Astrocyte of the cerebellum (primary cell): Measurements from ENCODE around the gene ASTL.

Experiments
- DNase-seq: peaks from one replicate; pipeline ENCODE4 v3.0.0-alpha.2; 2011; ENCODE audit warnings: low read depth
- H3K4me3 ChIP-seq: 2 replicates; pipeline ENCODE4 v1.5.1; 2011; ENCODE audit warnings: mild to moderate bottlenecking, low read depth, low read length, moderate library complexity
- CTCF ChIP-seq: IDR thresholded peaks from 2 replicates; pipeline ENCODE4 v1.5.1; 2012; ENCODE audit warnings: low read length, low read depth, moderate library complexity, mild to moderate bottlenecking; ENCODE audit errors: missing control alignments
- in situ Hi-C: cut with HindIII; loops from 2 replicates; pipeline ENCODE4 v1.10.0; 2017; ENCODE audit warnings: low sequenced_read_pairs

The ASTL gene

GRCh38 chr2:96138179-96139145 is at the start of gene ASTL:
ASTL (minus strand) TSS chr2:96138502; CDS start chr2:96138436, 66 bp downstream.
- no peak within 1 kb of the TSS for H3K4me3 ChIP-seq
- no peak for DNase-seq
- peak; percentile 65 for TF ChIP-seq CTCF
- in situ Hi-C loops, result loop anchor here (10.0 kb wide), 1 partner anchor 126 kb away; the partner anchor contains the start of genes CIAO1 and TMEM127

- H3K4me3 ChIP-seq, result no peak overlapping the region
- in situ Hi-C loops, result no loop called here
- TF ChIP-seq CTCF, result no peak
- DNase-seq, result no peak
These were observed 48.3 kb upstream of the ASTL start for GRCh38 chr2:96186562-96186961.

GRCh38 chr2:96185516-96185915 is 47.2 kb upstream of the ASTL start:
- no peak overlapping the region for H3K4me3 ChIP-seq
- no peak for TF ChIP-seq CTCF
- in situ Hi-C loops, result no loop called here
- no peak for DNase-seq

DNA sequence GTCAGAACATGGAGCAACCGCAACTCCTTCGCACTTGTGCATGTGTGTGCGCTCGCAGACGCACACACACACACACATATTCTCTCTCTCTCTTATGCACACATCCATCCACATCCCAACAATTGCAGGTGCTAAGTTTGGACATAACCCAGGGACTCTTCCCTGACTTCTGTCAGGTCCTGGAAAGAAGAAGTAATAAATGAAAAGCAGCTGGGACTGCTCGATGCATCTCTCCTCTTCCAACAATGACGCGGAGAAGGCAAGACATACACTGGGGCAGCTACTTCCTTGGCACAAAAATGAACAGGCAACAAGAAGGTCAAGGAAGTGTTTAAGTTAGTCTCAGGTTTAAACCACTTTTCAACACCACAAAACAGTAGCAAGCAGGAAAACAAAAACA is 46.7 kb upstream of the ASTL start:
- no peak for TF ChIP-seq CTCF
- DNase-seq, result no peak
- H3K4me3 ChIP-seq, result no peak overlapping the region
- in situ Hi-C loops, result no loop called here

DNA sequence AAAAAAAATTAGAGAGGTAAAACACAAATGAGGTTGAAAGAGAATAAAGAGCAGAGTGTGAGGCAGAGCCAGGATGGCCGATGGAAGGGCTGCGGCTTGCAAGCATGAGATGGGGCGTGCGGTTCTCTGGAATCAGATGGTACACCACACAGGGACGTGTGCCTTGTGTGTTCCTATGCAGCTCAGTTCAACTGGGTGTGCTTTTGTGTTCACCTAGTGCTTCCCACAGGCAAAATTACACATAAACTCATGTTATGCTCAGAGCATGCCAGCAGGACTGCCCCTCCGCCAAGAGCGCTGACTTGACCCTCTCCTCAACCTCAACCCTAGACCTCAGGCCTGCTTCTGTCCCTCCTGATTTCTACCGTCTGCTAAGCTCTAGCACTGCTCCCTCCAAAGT is 45.9 kb upstream of the ASTL start:
- in situ Hi-C loops, result no loop called here
- TF ChIP-seq CTCF, result no peak
- no peak overlapping the region for H3K4me3 ChIP-seq
- DNase-seq, result no peak

DNA sequence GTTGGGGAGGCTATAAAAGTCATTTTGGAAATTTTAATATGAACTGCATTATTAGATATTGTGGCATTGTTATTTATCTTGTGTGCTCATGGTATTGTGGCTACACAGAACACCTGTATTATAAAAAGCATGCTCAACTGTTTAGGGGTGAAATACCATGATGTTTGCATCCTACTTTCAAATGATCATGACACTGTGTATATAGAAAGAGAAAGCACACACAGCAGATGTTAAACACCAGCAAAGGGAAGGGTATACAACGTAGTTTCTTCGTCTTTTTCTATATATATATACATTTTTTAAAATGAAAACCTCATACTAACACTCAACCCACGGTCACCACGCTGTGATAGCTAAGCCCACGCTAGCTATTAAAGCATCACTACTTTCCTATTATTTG is 43.2 kb upstream of the ASTL start:
- in situ Hi-C loops, result no loop called here

More for the DNA sequence above, 43.2 kb upstream of the ASTL start:
- TF ChIP-seq CTCF, result no peak
- DNase-seq, result no peak
- no peak overlapping the region for H3K4me3 ChIP-seq
